HG02623 (cell line): Measurements from ENCODE around the gene PRKCQ.

Source experiments
- ATAC-seq: cut with Tn5 transposase; IDR thresholded peaks from one replicate; pipeline ENCODE4 v1.9.1; 2021; ENCODE audit warnings: moderate library complexity; ENCODE audit not compliant: unreplicated experiment

The PRKCQ gene

DNA sequence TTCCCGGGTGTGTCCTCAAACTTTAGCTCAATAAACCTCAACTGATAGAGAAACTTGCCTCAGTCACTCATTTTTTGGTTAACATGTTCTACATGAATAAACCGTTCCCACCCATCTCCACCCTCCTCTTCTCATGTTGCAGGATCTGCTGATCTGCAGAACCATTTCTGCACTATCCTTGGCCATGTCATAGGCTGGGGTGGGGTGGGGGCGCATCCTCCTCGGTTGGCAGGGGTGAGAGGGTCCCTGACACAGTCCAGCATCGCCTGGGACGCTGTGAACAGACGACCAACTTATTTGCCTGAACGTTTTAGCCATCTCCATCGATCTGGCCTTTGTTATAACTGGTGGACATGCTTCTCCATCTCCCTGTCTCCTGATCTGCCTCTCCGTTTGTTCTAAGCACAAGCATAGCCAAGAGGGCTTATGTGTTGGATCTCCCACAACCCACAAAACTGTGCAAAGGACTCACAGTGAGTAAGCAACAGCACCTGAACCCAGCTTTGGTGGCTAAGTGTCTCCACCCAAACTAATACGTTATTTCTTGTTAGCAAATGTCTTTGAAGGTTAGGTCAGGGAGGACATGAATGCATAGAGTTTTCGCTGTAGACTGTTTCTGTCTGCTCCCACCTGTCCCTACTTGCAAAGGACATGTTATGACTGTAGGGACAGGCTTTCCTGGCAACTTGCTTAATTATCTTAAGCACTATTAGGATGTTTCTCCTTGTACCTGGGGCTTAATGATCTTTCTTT is 51.7 kb downstream of the PRKCQ start:
- ATAC-seq, result no peak

DNA sequence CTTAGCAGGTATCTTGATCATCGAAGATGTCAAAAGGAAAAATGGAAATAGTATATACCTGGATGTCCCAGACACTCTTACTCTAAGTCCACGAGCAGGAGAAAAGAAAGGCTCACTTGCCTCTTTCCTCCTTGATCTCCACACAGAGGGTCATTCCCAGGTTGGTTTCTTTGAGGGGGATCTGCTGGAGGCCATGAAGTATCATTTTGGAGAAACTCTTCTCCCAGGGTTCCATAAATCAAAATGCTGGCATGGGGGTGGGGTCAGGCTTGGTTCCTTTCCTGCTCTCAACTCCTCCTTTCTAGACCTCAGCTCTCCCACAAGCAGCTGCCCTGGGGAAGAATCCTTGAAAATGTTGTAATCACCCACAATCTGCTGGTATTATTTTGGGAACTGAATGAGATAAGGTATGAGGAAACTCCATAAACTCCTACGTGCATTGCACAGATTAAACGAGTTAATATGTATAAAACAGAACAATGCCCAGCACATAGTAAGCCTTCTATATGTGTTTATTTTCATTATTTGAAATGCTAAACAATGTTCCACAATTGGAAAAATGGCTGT is 54.4 kb downstream of the PRKCQ start:
- ATAC-seq, result no peak

DNA sequence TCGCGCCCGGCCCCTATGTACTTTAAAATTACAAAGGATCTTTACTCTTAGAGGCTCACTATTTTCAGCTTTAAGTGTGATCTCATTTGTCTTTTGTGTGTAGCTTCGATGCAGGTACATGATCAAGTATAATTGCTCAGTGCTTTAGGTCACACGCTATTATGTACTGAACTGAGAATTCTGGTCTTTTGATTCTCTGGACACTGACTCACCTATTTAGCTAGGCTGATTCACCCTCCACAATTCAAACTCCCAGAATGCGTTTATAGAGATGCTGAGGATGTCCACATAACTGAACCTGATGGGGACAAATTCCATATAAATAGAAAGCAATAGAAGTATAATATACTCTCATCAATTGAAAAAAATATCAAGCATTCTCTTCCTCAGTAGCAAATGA is 57.8 kb downstream of the PRKCQ start:
- no peak for ATAC-seq

DNA sequence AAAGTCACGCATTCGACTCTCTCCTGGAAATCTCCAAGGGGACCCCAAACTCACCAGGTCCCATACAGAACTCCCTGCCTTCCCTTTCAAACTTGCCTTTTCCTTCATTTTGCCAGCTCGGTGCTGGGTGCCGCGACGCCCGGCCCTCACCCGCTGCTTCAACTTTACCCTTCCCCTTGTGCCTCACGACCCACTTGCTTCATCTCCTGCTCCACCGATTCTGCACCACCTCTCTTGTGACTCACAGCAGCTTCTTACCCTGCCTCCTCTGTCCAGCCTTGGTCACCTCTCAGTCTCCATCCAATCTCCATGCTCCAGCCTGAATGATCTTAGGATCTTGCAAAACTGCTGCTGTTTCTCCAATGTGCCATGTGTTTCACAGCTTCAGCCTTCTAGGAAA is 59.9 kb downstream of the PRKCQ start:
- ATAC-seq, result no peak

DNA sequence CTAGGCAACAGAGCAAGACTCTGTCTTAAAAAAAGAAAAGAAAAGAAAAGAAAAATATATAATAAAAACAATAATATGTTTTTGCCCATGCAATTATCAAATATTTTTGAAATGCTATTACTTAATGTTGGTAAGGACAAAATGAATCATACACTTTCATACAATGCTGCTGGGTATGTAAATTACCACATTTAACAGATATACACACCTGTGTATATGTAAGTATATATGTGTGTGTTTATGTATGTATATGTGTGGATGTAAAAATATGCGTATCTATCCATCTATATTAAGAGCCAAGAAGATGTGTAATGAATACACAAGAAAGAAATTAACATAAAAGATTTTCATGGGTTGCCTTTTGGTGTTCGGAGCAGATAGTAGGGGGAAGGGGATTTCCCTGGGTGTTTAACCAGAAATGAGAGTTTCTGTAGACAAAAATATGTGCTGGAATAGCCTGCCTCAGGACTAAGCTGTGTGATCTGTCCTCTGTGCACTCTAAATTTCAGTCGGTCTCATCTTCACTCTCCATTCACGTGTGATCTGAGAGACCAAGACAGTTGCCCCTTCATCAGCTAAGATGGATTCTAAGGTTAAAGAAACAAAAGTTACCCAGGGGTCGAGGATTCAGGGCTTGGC is 61.2 kb downstream of the PRKCQ start:
- ATAC-seq, result no peak

DNA sequence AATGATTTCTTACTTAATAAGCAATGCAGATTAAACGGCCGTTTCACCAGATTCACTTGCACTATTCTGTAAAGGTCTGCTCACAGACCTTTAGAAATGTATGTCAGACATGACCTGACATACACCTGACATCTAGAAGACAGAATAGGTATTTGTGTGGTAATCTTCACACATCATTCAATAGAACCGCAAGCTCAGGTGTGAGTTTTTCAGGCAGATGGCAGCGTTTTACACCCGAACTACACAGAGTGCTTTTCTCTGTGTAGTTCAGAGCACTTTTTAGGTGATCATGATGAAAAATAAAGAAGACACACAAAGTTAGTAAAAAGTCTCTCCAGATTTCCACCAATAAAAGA is 63.2 kb downstream of the PRKCQ start:
- ATAC-seq, result no peak

DNA sequence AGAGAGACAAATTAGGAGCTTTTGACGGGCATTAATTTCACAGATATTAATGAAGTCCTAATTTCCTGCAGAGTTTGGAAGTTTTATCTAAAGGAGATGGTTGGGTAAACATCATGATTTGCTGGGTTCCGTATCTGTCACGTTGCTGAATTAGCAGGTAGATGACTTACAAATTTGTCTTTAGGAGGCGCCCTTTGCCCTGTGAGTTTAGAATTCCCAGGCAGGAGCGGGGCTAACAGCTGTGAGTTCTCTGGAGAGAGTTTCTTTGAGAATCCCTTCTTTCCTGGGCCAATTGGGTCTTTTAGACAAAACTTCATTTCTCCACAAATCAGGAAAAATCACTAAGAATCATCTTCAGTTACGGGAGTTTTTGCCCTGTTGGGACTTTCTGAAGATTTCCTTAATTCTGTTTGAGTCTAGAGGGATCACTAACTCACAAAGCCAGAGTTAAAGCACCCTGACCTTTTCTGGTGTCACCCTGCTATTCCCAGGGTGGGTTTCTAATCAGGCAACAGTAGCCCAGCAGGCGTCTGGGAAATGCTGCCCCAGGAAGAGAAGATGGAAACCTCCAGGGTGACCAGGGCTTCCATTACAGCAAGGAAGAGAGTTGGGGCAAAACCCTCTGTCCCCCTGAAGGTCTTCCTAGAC is 63.7 kb downstream of the PRKCQ start:
- no peak for ATAC-seq

DNA sequence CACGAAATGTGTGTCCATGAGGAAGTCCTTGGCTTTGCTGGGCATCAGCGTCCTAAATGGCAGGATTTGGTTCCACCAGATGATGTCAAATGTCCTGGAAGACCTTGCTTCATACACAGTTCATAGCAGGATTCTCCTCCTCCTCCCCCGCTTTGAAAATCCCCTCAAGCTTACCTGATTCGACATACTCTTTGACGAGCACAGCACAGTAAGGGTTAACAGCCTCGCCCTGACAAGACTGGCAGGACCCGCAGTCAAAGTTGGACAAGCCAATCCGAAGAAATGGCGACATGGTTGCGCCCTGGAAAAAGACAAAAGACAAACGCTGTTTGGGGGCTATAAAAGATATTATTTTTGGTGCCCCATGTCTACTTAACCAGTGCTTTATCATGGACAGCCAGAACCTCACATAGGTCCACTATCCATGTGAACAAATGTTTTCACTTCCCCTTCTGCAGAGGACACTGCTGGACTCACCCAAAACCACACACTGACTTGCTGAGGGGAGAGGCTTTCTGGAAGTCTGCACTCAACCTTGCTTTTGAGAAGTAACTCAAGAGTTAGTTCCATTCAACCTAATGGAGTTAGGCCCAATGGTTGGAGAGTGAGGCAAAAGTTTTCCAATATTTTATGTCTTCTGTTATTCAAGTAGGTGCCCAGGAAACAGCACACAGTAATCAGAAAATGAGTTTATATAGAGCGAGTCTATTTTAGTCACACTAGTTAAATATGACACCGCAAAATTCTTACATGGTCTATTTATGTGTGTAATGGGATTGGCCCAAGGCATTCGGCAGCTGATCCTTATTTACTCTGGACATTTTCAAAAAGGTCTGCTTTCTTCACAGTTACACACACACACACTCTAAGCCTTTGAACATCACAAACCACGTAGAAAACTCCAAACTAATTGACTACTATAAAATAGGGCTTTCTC is 65.0 kb downstream of the PRKCQ start:
- no peak for ATAC-seq

DNA sequence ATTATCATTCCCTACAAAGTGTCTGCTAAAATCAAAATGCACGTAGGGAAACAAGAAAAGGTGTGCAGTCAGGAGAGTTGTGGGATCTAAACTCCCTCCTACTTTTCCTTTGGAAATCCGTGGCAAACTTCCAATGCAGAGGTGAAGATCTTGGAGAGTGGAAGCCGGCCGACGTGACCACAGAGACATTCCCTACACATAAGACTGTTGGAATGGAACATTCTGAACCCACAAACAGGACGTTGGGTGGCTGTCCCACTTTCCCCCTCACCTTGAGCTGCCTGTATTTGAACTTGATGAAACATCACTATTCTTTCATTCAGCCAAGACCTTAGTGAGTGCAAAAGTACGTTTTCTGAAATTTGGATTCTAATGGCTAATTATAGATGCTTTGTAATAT is 65.9 kb downstream of the PRKCQ start:
- no peak for ATAC-seq

DNA sequence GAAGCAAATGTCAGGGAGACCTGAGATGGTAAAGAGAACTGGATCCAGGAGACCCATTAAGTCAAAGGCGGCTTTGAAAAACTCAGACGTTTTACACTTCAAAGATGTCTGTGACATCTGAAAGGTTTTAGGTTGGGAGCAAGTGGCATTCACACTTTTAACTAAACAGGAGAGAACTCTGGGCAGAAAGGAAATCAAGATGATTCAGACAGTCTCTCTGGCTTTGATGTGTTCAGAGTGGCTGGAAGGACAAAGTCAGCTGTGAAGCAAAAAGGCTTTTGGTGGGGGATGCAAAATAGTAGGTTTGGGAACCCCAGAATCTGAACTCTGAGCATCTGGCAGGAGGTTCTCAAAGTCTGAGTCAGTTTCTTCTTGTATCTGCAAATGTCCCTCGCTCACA is 66.6 kb downstream of the PRKCQ start:
- ATAC-seq, result no peak

DNA sequence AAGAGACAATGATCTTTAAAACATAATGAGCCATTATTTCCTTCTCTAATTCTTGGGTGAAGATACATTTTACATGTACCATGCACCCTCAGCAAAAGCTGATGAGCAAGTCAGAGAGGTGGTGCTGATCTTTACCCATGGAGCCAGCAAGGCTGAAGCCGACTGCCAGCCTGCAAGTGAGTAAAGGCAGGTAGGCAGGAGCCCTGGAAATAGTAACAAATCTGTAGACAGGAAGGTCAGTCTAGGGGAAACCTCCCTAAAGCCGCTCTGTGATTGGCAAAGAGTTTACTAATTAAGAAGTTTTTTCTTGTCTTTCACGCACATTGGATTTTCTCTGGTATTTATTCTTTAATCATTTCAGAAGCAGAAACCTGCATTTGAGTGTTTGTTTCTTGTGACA is 67.9 kb downstream of the PRKCQ start:
- ATAC-seq, result no peak

DNA sequence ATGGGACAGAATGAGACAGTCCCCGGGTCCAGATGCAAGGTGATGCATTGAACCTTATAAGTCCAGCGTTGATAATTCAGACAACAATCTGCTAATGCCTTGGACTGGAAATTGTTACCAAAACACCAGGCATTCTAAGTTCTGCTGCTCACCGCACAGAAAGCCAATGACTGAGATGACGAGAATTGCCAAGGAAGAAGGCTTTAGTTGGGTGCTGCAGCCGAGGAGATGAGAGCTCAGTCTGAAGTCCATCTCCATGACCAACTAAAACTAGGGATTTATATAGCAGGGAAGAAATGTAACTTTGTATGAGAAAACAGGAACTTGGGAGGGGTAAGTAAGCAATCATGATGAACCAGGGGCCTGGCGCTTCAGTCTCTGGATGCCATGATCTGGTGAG is 68.7 kb downstream of the PRKCQ start:
- ATAC-seq, result no peak

DNA sequence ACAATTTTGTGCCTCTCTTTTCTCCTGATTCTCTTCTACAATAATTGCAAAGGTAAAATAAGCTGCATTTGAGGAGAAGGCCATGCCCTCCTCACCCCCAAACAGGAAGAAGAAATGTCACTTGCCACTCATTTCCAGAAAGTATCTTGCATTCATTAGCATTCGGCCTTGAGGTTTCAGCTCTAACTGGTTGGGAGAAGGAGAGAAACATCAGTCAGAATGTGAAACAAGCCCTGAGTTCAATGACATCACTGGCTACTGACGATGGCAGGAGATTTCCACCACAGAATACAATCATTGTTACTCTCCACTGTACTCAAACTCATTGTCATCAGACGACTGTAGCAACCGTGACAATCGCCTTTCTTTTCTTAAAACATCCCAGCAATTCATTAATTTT is 72.8 kb downstream of the PRKCQ start:
- no peak for ATAC-seq

DNA sequence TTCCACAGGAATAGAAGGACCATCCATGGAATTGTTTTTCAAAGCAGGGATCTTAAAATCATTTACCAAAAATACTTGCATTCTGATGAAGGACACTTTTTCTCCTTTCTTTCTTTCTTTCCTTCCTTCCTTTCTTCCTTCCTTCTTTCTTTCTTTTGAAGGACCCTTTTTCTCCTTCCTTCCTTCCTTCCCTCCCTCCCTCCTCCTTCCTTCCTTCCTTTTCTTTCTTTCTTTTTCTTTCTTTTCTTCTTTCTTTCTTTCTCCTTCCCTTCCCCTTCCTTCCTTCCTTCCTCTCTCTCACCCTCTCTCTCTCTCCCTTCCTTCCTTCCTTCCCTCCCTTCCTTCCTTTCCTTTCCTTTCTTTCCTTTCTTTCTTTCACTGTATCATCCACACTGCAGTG is 74.8 kb downstream of the PRKCQ start:
- no peak for ATAC-seq

DNA sequence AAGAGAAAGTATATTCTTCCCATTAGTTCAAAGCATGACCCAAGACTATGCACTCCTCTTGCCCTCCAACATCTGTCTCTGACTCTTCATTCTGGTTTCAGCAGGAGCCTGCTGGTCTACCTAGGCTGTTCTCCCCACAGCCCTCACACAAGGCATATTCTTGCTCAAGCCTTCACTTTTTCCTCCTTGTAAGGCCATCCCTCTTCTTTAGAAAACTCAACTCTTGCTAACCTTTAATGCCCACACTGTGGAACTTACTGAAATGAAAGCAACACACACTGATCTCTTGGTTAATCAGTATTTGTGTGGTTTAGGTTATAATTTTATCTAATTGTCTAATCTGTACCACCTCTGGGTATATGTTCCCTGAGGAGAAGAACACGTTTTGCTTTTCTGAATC is 75.8 kb downstream of the PRKCQ start:
- ATAC-seq, result no peak

DNA sequence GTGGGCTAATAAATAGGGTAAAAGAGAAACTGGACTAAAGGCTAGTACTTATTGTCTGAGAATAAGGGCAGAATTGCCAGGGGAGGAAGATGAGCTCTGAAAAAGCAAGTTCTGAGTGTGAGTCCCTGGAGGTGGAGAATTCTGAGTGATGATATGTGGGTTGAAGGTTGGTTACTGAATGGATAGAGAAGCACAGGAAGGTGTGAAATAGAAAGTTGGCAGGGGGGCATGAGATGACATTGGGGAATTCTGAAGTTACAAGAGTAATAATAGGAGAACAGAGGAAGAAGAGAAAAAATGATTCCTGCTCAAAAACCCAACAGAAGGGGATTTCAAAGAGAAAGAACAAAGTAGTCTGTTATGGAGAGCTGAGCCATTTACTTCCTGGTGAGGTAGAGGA is 76.9 kb downstream of the PRKCQ start:
- no peak for ATAC-seq

DNA sequence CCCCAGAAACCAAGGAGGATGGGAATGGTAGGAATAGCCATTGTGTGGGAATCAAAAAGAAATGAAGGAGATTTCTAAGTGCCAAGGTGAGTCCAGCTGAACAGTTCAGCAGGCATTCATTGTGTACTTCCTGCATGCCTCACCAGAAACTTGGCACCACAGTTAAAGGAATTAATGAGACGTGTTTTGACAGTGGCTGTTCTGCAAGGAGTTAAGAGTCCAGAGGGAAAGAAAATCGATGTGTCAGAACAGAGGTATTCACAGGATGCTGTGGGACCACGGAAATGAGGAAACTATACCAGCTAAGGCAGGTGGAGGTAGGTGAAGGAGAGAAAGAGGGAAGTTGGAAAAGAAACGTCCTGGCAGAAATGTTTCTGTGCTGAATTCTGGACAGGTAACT is 78.1 kb downstream of the PRKCQ start:
- no peak for ATAC-seq

DNA sequence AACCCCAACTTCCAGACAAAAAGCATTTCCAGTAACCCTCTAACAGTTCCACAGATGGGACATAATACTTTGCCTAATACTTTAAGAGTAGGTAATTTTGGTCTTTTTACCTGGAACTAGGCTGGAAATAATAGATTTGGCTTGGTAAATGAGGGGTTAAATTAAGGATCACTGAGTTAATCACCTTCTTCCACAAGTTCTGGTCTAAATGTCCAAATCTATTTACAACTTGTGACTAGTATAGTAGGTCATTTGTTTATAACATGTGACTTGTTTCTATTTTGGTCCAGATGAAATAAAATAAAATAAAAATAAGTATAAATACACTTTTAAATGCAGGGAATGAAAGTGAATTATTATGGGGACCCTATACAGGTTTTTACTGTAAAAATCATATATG is 80.1 kb downstream of the PRKCQ start:
- ATAC-seq, result no peak

DNA sequence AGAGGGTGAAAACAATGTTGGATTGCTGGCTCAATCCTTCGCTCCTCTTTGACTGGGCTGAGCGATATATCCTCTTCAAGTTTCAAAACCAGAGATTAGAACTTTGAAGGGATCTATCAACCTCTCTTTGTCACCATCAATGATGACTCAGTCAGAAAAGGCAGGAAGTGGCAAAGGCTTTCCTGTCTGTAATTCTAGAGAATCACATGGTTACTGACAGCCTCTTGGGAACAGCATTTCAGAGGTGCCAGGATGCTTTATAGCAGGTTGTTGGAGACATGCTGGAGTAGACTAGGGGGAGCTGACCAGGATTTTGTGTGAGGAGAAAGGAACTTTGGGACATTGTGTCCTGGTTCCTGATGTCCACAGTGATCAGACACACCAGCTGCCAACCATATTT is 81.3 kb downstream of the PRKCQ start:
- ATAC-seq, result no peak

DNA sequence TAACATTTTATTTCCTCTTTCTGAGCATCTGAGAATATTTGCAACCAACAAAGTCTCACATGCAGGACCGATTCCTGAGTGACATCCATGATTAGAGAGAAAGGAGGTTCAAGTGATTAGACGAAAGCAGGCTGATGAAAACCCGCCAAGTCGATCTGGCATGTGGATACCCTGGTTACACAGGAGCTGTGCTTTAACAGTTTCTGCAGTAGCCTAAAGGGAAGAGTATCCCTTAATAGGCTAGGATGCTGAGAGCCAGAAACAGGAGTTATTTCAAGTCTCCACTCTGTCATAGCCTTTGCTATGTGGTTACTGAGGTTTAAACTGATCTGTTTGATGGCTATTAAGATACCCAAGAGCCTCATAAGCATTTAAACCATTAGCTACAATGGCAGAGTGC is 82.5 kb downstream of the PRKCQ start:
- no peak for ATAC-seq

DNA sequence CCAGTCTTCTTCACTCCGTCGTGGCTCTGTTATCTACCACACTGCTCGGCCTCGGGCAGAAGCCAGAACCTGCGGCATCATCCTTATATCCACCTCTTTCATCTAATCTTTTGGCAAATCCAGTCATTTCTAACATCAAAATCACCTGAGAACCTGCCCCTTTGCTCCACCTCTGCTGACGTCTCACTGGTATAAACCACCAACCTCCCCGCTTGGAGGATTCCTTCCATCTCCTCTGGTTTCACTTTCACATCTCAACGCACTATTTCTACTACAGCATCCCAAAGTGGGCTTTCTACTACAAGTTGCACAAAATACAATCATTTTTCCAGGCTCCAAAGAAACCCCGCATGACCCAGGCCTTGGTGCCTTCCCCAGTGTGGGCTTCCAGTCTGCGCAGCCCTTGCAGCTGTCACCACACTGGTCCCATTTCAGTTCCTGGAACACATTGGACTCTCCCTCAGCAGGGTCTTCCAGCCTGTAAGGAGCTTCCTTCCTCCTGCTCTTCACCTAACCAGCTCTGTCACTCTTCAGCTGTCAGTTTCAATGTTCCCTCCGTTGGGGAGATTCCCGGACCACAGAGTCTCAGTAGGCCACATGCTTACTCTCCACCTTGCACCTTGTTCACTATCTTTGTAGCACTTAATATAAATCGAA is 85.0 kb downstream of the PRKCQ start:
- no peak for ATAC-seq
